Caco-2 (cell line): ENCODE measurements around the gene ATP9A. TPM values are rescaled to one million over a fixed set of nuclear protein-coding genes. Genes with fewer than 3 reads are reported as not detected.
A peak's percentile ranks its signal among the peaks of the same experiment; 100 is the strongest.
"Not testable (repeated sequence)": the region's sequence is repeated elsewhere in the genome, so short reads cannot be mapped to it uniquely, and the experiment has no call there.

Experiments
- BruUV-seq: library from RNA; stranded (reverse); fragments of 400-500 nt; replicated peaks from 2 replicates; lab custom pipeline; 2021; lab: Mats Ljungman, UMichigan
- CTCF ChIA-PET: fragments of 300-600 bp; sonication (Branson Sonifier 250); formaldehyde crosslinking; loops from one replicate; lab custom pipeline; 2022; ENCODE audit warnings: antibody characterized with exemption; lab: Charles Lee
- POLR2A ChIA-PET: fragments of 300-600 bp; sonication (Branson Sonifier 250); formaldehyde crosslinking; loops from one replicate; lab custom pipeline; 2022; ENCODE audit warnings: antibody characterized with exemption; lab: Charles Lee
- DNase-seq, 2 experiments: peaks; one replicate each; pipeline versions ENCODE4 v3.0.0 to v3.0.0-alpha.2; 2020 to 2022
- H3K27me3 ChIP-seq: replicated peaks from 2 replicates; pipeline ENCODE4 v1.6.0; 2011; ENCODE audit warnings: low read length; ENCODE audit not compliant: control insufficient read depth, insufficient read depth
- H3K36me3 ChIP-seq: 2 replicates; pipeline ENCODE4 v1.5.1; 2011; ENCODE audit warnings: low read length; ENCODE audit not compliant: control insufficient read depth, insufficient read depth
- H3K4me1 ChIP-seq: fragments of 250-450 bp; sonication (Bioruptor Pico); 2 replicates; pipeline ENCODE4 v1.5.1; 2020; ENCODE audit warnings: mild to moderate bottlenecking
- H3K4me3 ChIP-seq: 2 replicates; pipeline ENCODE4 v1.5.1; 2011; ENCODE audit warnings: low read depth, mild to moderate bottlenecking, control low read depth, low read length
- H3K9me3 ChIP-seq: fragments of 250-450 bp; sonication (Bioruptor Pico); 2 replicates; pipeline ENCODE4 v1.5.1; 2020; ENCODE audit warnings: mild to moderate bottlenecking, moderate library complexity
- H3K27ac Mint-ChIP-seq: one replicate; pipeline ENCODE4 v1.8.0; 2022; ENCODE audit warnings: mixed read lengths; ENCODE audit not compliant: unreplicated experiment
- H3K27me3 Mint-ChIP-seq: one replicate; pipeline ENCODE4 v1.8.0; 2022; ENCODE audit warnings: mixed read lengths; ENCODE audit not compliant: insufficient read depth, unreplicated experiment
- H3K36me3 Mint-ChIP-seq: one replicate; pipeline ENCODE4 v1.8.0; 2022; ENCODE audit warnings: mild to moderate bottlenecking, mixed read lengths; ENCODE audit not compliant: insufficient read depth, unreplicated experiment
- H3K4me1 Mint-ChIP-seq: one replicate; pipeline ENCODE4 v1.8.0; 2022; ENCODE audit warnings: low read depth, mixed read lengths; ENCODE audit not compliant: unreplicated experiment
- H3K4me3 Mint-ChIP-seq: one replicate; pipeline ENCODE4 v1.8.0; 2022; ENCODE audit warnings: mild to moderate bottlenecking, moderate library complexity, mixed read lengths; ENCODE audit not compliant: unreplicated experiment
- H3K9me3 Mint-ChIP-seq: one replicate; pipeline ENCODE4 v1.8.0; 2022; ENCODE audit warnings: mixed read lengths; ENCODE audit not compliant: unreplicated experiment
- CTCF ChIP-seq, 2 experiments: fragments of 200-600 bp in 1 of 2; IDR thresholded peaks; 1 replicate in 1 of 2; 2 replicates in 1 of 2; pipeline versions ENCODE4 v1.5.1 to v1.8.0; 2011 to 2022; ENCODE audit warnings: antibody characterized with exemption in 1 of 2, control low read depth in 1 of 2, inconsistent platforms in 1 of 2, low read depth in 1 of 2, low read length in 1 of 2, mild to moderate bottlenecking in 1 of 2, moderate library complexity in 1 of 2; ENCODE audit not compliant: insufficient read depth in 1 of 2, severe bottlenecking in 1 of 2, unreplicated experiment in 1 of 2
- intact Hi-C: fragments of 100-400 bp; cut with micrococcal nuclease; formaldehyde crosslinking; loops from one replicate; pipeline ENCODE4 v1.10.0; 2022; ENCODE audit not compliant: unreplicated experiment
- total RNA-seq: library from RNA; stranded (reverse); gene quantifications from 2 replicates; pipeline ENCODE4 v1.2.3, GENCODE V29; 2022

Gene ATP9A
- total RNA-seq, 1 experiment from 2014 or later = 102 TPM

GRCh38 chr20:51738877-51739447 lies 29.2 kb downstream of the ATP9A start:
- Histone ChIP-seq H3K4me1 (peaks cover 41% of the 10 kb centered on the region), H3K9me3 (no peaks in the 10 kb centered on the region), H3K27me3 (no peaks in the 10 kb centered on the region), H3K4me3 (no peak overlapping the region), H3K36me3 (no peaks in the 10 kb centered on the region; the same call in 1 of the 2 replicates)
- H3K27me3 Mint-ChIP-seq = no peaks in the 10 kb centered on the region
- POLR2A ChIA-PET = interaction anchor here (0.6 kb wide), 1 partner anchor 741 kb away, joined by 4 read pairs; no protein-coding TSS in a partner anchor
- H3K36me3 Mint-ChIP-seq = peaks cover 7% of the 10 kb centered on the region
- H3K27ac Mint-ChIP-seq = peak overlapping the region; percentile 13
- no peaks in the 10 kb centered on the region for H3K9me3 Mint-ChIP-seq
- CTCF ChIA-PET = no interaction called here
- no TSS peak for BruUV-seq
- H3K4me1 Mint-ChIP-seq = peaks cover 62% of the 10 kb centered on the region
- no peak for TF ChIP-seq CTCF (IDR thresholded peaks at IDR 0.05; ENCODE audit: insufficient read depth in 1 of 2, low read depth in 1 of 2, low read length in 1 of 2, severe bottlenecking in 1 of 2, unreplicated experiment in 1 of 2)
- no peak overlapping the region for H3K4me3 Mint-ChIP-seq
- intact Hi-C loops = no loop called here
- no peak for DNase-seq

- DNase-seq, H3K27me3 Mint-ChIP-seq, H3K36me3 ChIP-seq, H3K36me3 Mint-ChIP-seq, BruUV-seq, intact Hi-C loops, H3K27me3 ChIP-seq, CTCF ChIA-PET, H3K4me3 Mint-ChIP-seq, H3K9me3 Mint-ChIP-seq, H3K9me3 ChIP-seq, H3K4me3 ChIP-seq: not testable (repeated sequence)
- POLR2A ChIA-PET = interaction anchor here (0.6 kb wide), 1 partner anchor 740 kb away, joined by 4 read pairs; no protein-coding TSS in a partner anchor
- H3K4me1 Mint-ChIP-seq = peaks cover 63% of the 10 kb centered on the region
- H3K4me1 ChIP-seq = peaks cover 34% of the 10 kb centered on the region
- H3K27ac Mint-ChIP-seq = peak overlapping the region; percentile 13
These were observed 29.9 kb downstream of the ATP9A start for GRCh38 chr20:51738261-51738660.

- ChIA-PET POLR2A (no interaction called here), CTCF (interaction anchor here (1.0 to 1.7 kb wide), 2 partner anchors 31 to 36 kb away, joined by 3 to 7 read pairs; partner anchors contain the start of gene ATP9A)
- peaks cover 57% of the 10 kb centered on the region for H3K4me1 Mint-ChIP-seq
- H3K36me3 ChIP-seq = no peaks in the 10 kb centered on the region
- no peak for TF ChIP-seq CTCF (IDR thresholded peaks at IDR 0.05; ENCODE audit: insufficient read depth in 1 of 2, low read depth in 1 of 2, low read length in 1 of 2, severe bottlenecking in 1 of 2, unreplicated experiment in 1 of 2)
- intact Hi-C loops = loop anchor here (2.0 kb wide), 1 partner anchor 16 kb away; no protein-coding TSS in a partner anchor
- no peaks in the 10 kb centered on the region for H3K9me3 Mint-ChIP-seq
- no TSS peak for BruUV-seq
- no peaks in the 10 kb centered on the region for H3K27me3 ChIP-seq
- H3K4me3 ChIP-seq = no peak overlapping the region
- H3K4me3 Mint-ChIP-seq = no peak overlapping the region
- no peaks in the 10 kb centered on the region for H3K36me3 Mint-ChIP-seq
- no peaks in the 10 kb centered on the region for H3K9me3 ChIP-seq
- no peaks in the 10 kb centered on the region for H3K27me3 Mint-ChIP-seq
- H3K27ac Mint-ChIP-seq = no peak overlapping the region
- DNase-seq = no peak
- peaks cover 23% of the 10 kb centered on the region for H3K4me1 ChIP-seq
These were observed 31.2 kb downstream of the ATP9A start for GRCh38 chr20:51736947-51737346.
